ENCODE results near the gene ANXA4.

- TF ChIP-seq EZH2 (IDR thresholded peaks at IDR 0.05) (no peak), POLR2AphosphoS5 (IDR thresholded peaks at IDR 0.05; ENCODE audit: borderline replicate concordance, low read depth, low read length) (no peak), FOXP2 (optimal IDR thresholded peaks at IDR 0.05; ENCODE audit: control extremely low read depth, extremely low read length, insufficient read depth) (no peak)
Observed at GRCh38 chr2:69776886-69777785, 35.2 kb downstream of the ANXA4 start.

All from SK-N-MC (cell line).